ENCODE results near the gene NDST1.

The NDST1 gene

GRCh38 chr5:150583541-150584225 is 75.8 kb downstream of the NDST1 start:
- DNase-seq (ENCODE audit: low read depth in 3 of 3, low spot score in 1 of 3) = no peak

- DNase-seq (ENCODE audit: low read depth in 3 of 3, low spot score in 1 of 3) = no peak
Measured at GRCh38 chr5:150584556-150585335, 76.8 kb downstream of the NDST1 start.

GRCh38 chr5:150585781-150586341 is 77.9 kb downstream of the NDST1 start:
- no peak for DNase-seq (ENCODE audit: low read depth in 3 of 3, low spot score in 1 of 3)

GRCh38 chr5:150587016-150587415 is 79.1 kb downstream of the NDST1 start:
- no peak for DNase-seq (ENCODE audit: low read depth in 3 of 3, low spot score in 1 of 3)

GRCh38 chr5:150587856-150588595 is 80.1 kb downstream of the NDST1 start:
- DNase-seq (ENCODE audit: low read depth in 3 of 3, low spot score in 1 of 3) = no peak

GRCh38 chr5:150588596-150588890 is 80.6 kb downstream of the NDST1 start:
- no peak for DNase-seq (ENCODE audit: low read depth in 3 of 3, low spot score in 1 of 3)

- no peak for DNase-seq (ENCODE audit: low read depth in 3 of 3, low spot score in 1 of 3)
Measured at GRCh38 chr5:150589862-150590601, 82.1 kb downstream of the NDST1 start.

- no peak for DNase-seq (ENCODE audit: low read depth in 3 of 3, low spot score in 1 of 3)
Measured at GRCh38 chr5:150590979-150591695, 83.2 kb downstream of the NDST1 start.

GRCh38 chr5:150593593-150593992 is 85.7 kb downstream of the NDST1 start:
- DNase-seq (ENCODE audit: low read depth in 3 of 3, low spot score in 1 of 3) = no peak

- DNase-seq (ENCODE audit: low read depth in 3 of 3, low spot score in 1 of 3) = no peak
Measured at GRCh38 chr5:150593996-150594395, 86.1 kb downstream of the NDST1 start.

- DNase-seq (ENCODE audit: low read depth in 3 of 3, low spot score in 1 of 3) = no peak
Measured at GRCh38 chr5:150595466-150596031, 87.6 kb downstream of the NDST1 start.

GRCh38 chr5:150596313-150596712 is 88.4 kb downstream of the NDST1 start:
- no peak for DNase-seq (ENCODE audit: low read depth in 3 of 3, low spot score in 1 of 3)

GRCh38 chr5:150596826-150597225 is 88.9 kb downstream of the NDST1 start:
- no peak for DNase-seq (ENCODE audit: low read depth in 3 of 3, low spot score in 1 of 3)

GRCh38 chr5:150598006-150598405 is 90.1 kb downstream of the NDST1 start:
- no peak for DNase-seq (ENCODE audit: low read depth in 3 of 3, low spot score in 1 of 3)

GRCh38 chr5:150598821-150599273 is 90.9 kb downstream of the NDST1 start:
- DNase-seq (ENCODE audit: low read depth in 3 of 3, low spot score in 1 of 3) = no peak

GRCh38 chr5:150599281-150599680 is 91.3 kb downstream of the NDST1 start:
- DNase-seq (ENCODE audit: low read depth in 3 of 3, low spot score in 1 of 3) = no peak

GRCh38 chr5:150599917-150600511 is 92.1 kb downstream of the NDST1 start:
- DNase-seq (ENCODE audit: low read depth in 3 of 3, low spot score in 1 of 3) = no peak

- DNase-seq (ENCODE audit: low read depth in 3 of 3, low spot score in 1 of 3) = no peak
Measured at GRCh38 chr5:150600616-150601490, 92.9 kb downstream of the NDST1 start.
